HFF-Myc (cell line): Measurements from ENCODE around the gene SPEM2.

ENCODE experiments used
- DNase-seq: peaks from one replicate; pipeline ENCODE4 v3.0.0-alpha.2; 2011; ENCODE audit warnings: low read depth; ENCODE audit errors: extremely low read depth
- H3K4me3 ChIP-seq: replicated peaks from 2 replicates; pipeline ENCODE4 v1.5.1; 2011; ENCODE audit warnings: low read depth, mild to moderate bottlenecking, control low read depth, low read length
- CTCF ChIP-seq: IDR thresholded peaks from 2 replicates; pipeline ENCODE4 v1.5.1; 2012; ENCODE audit warnings: mild to moderate bottlenecking, low read depth, low read length, control low read depth; ENCODE audit errors: missing control alignments

Gene SPEM2

GRCh38 chr17:7464081-7464480 lies 38.7 kb downstream of the SPEM2 start:
- no peak overlapping the region for H3K4me3 ChIP-seq
- no peak for TF ChIP-seq CTCF
- DNase-seq = no peak

- H3K4me3 ChIP-seq = no peak overlapping the region
- no peak for DNase-seq
- no peak for TF ChIP-seq CTCF
Measured at GRCh38 chr17:7465597-7466275, 40.3 kb downstream of the SPEM2 start.

GRCh38 chr17:7466318-7466638 lies 40.9 kb downstream of the SPEM2 start:
- DNase-seq = no peak
- no peak for TF ChIP-seq CTCF
- no peak overlapping the region for H3K4me3 ChIP-seq

- no peak for DNase-seq
- TF ChIP-seq CTCF = no peak
- H3K4me3 ChIP-seq = no peak overlapping the region
Measured at GRCh38 chr17:7466639-7467341, 41.4 kb downstream of the SPEM2 start.

- no peak for DNase-seq
- no peak for TF ChIP-seq CTCF
- no peak overlapping the region for H3K4me3 ChIP-seq
Measured at GRCh38 chr17:7467498-7467897, 42.1 kb downstream of the SPEM2 start.

- no peak overlapping the region for H3K4me3 ChIP-seq
- no peak for TF ChIP-seq CTCF
- DNase-seq = no peak
Measured at GRCh38 chr17:7468290-7468689, 42.9 kb downstream of the SPEM2 start.
